GM12878 (cell line): ENCODE results near the gene RPS6KC1. TPM values are rescaled to one million over a fixed set of nuclear protein-coding genes. Genes with fewer than 3 reads are reported as not detected.

ENCODE experiments used
- ATAC-seq: fragments of 200-7000 bp; cut with Tn5 transposase; 3 replicates; pipeline ENCODE4 v1.9.1; 2020; ENCODE audit warnings: mild to moderate bottlenecking, moderate library complexity
- BruUV-seq: library from RNA; stranded (reverse); fragments of 400-500 nt; replicated peaks from 2 replicates; lab custom pipeline; 2021; lab: Mats Ljungman, UMichigan
- CTCF ChIA-PET: fragments of 300-600 bp; sonication (Branson Sonifier 250); formaldehyde crosslinking; extraction: SDS; loops from one replicate; lab custom pipeline; 2021; ENCODE audit warnings: inconsistent platforms; lab: Yijun Ruan, JAX
- POLR2A ChIA-PET: fragments of 350-600 bp; formaldehyde crosslinking; extraction: SDS; loops from one replicate; lab custom pipeline; 2021; ENCODE audit warnings: inconsistent platforms; lab: Charles Lee
- RAD21 ChIA-PET: fragments of 300-600 bp; sonication (Branson Sonifier 250); formaldehyde crosslinking; loops from one replicate; lab custom pipeline; 2023; ENCODE audit warnings: antibody characterized with exemption; ENCODE audit not compliant: unreplicated experiment; lab: Charles Lee
- SMC1A ChIA-PET: fragments of 300-600 bp; sonication (Branson Sonifier 250); formaldehyde crosslinking; loops from one replicate; lab custom pipeline; 2023; ENCODE audit not compliant: unreplicated experiment, uncharacterized antibody; lab: Charles Lee
- DNase-seq: peaks from one replicate; pipeline ENCODE4 v3.0.0-alpha.2; 2011; ENCODE audit warnings: low read depth, low spot score
- FAIRE-seq: peaks from 3 replicates; lab custom pipeline; 2011; peaks lifted over from hg19 to GRCh38; lab: Jason Lieb, UNC
- H2AFZ ChIP-seq: 2 replicates; pipeline ENCODE4 v1.6.0; 2011; ENCODE audit warnings: low read depth, low read length, control low read depth; ENCODE audit not compliant: control insufficient read depth
- H3K27ac ChIP-seq: 2 replicates; pipeline ENCODE4 v1.5.1; 2011; ENCODE audit warnings: control low read depth; ENCODE audit not compliant: control insufficient read depth, insufficient read depth
- H3K27me3 ChIP-seq, 2 experiments: replicated peaks in 1 of 2; 2 replicates each; pipeline versions ENCODE4 v1.6.0 to v1.6.1; 2011; ENCODE audit warnings: low read length in 1 of 2; ENCODE audit not compliant: control insufficient read depth in 2 of 2, insufficient read depth in 2 of 2
- H3K36me3 ChIP-seq, 2 experiments: 2 replicates each; pipeline ENCODE4 v1.5.1; 2011; ENCODE audit warnings: low read length in 1 of 2; ENCODE audit not compliant: control insufficient read depth in 2 of 2, insufficient read depth in 2 of 2
- H3K4me1 ChIP-seq: 2 replicates; pipeline ENCODE4 v1.6.1; 2011; ENCODE audit warnings: mild to moderate bottlenecking, low read length, moderate library complexity, mixed read lengths; ENCODE audit not compliant: control insufficient read depth, insufficient read depth
- H3K4me2 ChIP-seq: 2 replicates; pipeline ENCODE4 v1.6.0; 2011; ENCODE audit warnings: control low read depth; ENCODE audit not compliant: control insufficient read depth, insufficient read depth
- H3K4me3 ChIP-seq: fragments of 200-600 bp; sonication (generic); 2 replicates; pipeline ENCODE4 v1.5.1; 2016
- H3K79me2 ChIP-seq: 2 replicates; pipeline ENCODE4 v1.6.0; 2011; ENCODE audit warnings: low read length; ENCODE audit not compliant: control insufficient read depth, insufficient read depth
- H3K9ac ChIP-seq: 2 replicates; pipeline ENCODE4 v1.8.0; 2011; ENCODE audit warnings: low read length, control low read depth, mixed read lengths; ENCODE audit not compliant: control insufficient read depth, insufficient read depth
- H3K9me3 ChIP-seq: replicated peaks from 3 replicates; pipeline ENCODE4 v1.5.1; 2011; ENCODE audit warnings: mild to moderate bottlenecking, low read length; ENCODE audit not compliant: control insufficient read depth, insufficient read depth
- H4K20me1 ChIP-seq: 2 replicates; pipeline ENCODE4 v1.6.0; 2011; ENCODE audit not compliant: control insufficient read depth, insufficient read depth
- BACH1 ChIP-seq: fragments of 450-650 bp; IDR thresholded peaks from 2 replicates; pipeline ENCODE4 v1.6.1; 2017; ENCODE audit warnings: mild to moderate bottlenecking, borderline replicate concordance
- BCLAF1 ChIP-seq: fragments of 450-650 bp; IDR thresholded peaks from 2 replicates; pipeline ENCODE4 v1.6.1; 2017; ENCODE audit warnings: antibody characterized with exemption, mild to moderate bottlenecking, moderate library complexity
- CREM ChIP-seq: IDR thresholded peaks from 2 replicates; pipeline ENCODE4 v1.6.1; 2014; ENCODE audit warnings: antibody characterized with exemption, low read depth
- ESRRA ChIP-seq: IDR thresholded peaks from 2 replicates; pipeline ENCODE4 v1.6.1; 2012; ENCODE audit warnings: mild to moderate bottlenecking, low read length, improper control_type of control experiment
- GATAD2B ChIP-seq: fragments of 450-650 bp; conservative IDR thresholded peaks from 2 replicates; pipeline ENCODE4 v1.6.1; 2017; ENCODE audit warnings: low read depth, mild to moderate bottlenecking, moderate library complexity
- IRF5 ChIP-seq: fragments of 450-650 bp; IDR thresholded peaks from 2 replicates; pipeline ENCODE4 v1.6.1; 2017; ENCODE audit warnings: borderline replicate concordance
- MEF2A ChIP-seq: IDR thresholded peaks from 2 replicates; pipeline ENCODE4 v1.6.1; 2011; ENCODE audit warnings: low read depth, mild to moderate bottlenecking, low read length, moderate library complexity; ENCODE audit not compliant: insufficient read depth
- POLR2A ChIP-seq: IDR thresholded peaks from 2 replicates; pipeline ENCODE4 v1.6.1; 2011; ENCODE audit warnings: low read depth, mild to moderate bottlenecking, low read length
- POU2F2 ChIP-seq: IDR thresholded peaks from 3 replicates; pipeline ENCODE4 v1.6.1; 2011; ENCODE audit warnings: low read depth, mild to moderate bottlenecking, low read length, borderline replicate concordance
- RCOR1 ChIP-seq: conservative IDR thresholded peaks from 2 replicates; pipeline ENCODE4 v1.6.1; 2012; ENCODE audit warnings: low read depth, low read length, improper control_type of control experiment
- SREBF1 ChIP-seq: IDR thresholded peaks from 2 replicates; pipeline ENCODE4 v1.6.1; 2012; ENCODE audit warnings: mild to moderate bottlenecking, low read length
- TCF12 ChIP-seq: IDR thresholded peaks from 2 replicates; pipeline ENCODE4 v1.6.1; 2011; ENCODE audit warnings: low read depth, mild to moderate bottlenecking, low read length
- ZNF687 ChIP-seq: fragments of 450-650 bp; IDR thresholded peaks from 2 replicates; pipeline ENCODE4 v1.6.1; 2017; ENCODE audit warnings: mild to moderate bottlenecking, moderate library complexity
- WGBS: methylation state at CpG from one replicate; pipeline ENCODE4 v1.1.6; 2016; ENCODE audit warnings: low lambda C conversion rate; ENCODE audit not compliant: insufficient replicate concordance, insufficient coverage; ENCODE audit errors: missing lambda C conversion rate; 5-methylcytosine and 5-hydroxymethylcytosine counted together
- in situ Hi-C: fragments of 300-500 bp; cut with MboI; formaldehyde crosslinking; loops from 9 replicates; pipeline ENCODE4 v1.14.3; 2018; ENCODE audit warnings: mixed read lengths
- intact Hi-C: fragments of 100-400 bp; cut with micrococcal nuclease; formaldehyde crosslinking; loops from one replicate; pipeline ENCODE4 v1.14.2; 2022; ENCODE audit not compliant: unreplicated experiment
- polyA plus RNA-seq, 11 experiments: library from polyadenylated mRNA; depleted of rRNA in 4 of 11; unstranded in 6 of 11; stranded (reverse) in 5 of 11; fragments of >200 nt; fragmentation: Nextera tagmentation in 4 of 11; fragmentation: Illumina TruSeq in 1 of 11; extraction: Ambion mirVana in 4 of 11; extraction: Trizol in 1 of 11; gene quantifications; 1 replicate in 1 of 11; 2 replicates in 10 of 11; pipeline versions ENCODE4 v1.2.1 to v1.2.3, GENCODE V29; 2011 to 2016; ENCODE audit warnings: inconsistent platforms in 2 of 11, missing spikeins in 2 of 11, low read depth in 1 of 11
- total RNA-seq, 4 experiments: library from RNA; depleted of rRNA in 3 of 4; stranded (reverse); fragments of >200 nt in 3 of 4; fragmentation: Illumina TruSeq in 1 of 4; extraction: Trizol in 1 of 4; gene quantifications; 2 replicates each; pipeline versions ENCODE4 v1.2.1 to v1.2.3, GENCODE V29; 2013 to 2021

Gene RPS6KC1
- total and polyA plus RNA-seq, 10 of the 15 experiments (the other 5 are each of a cell fraction or from before 2014, with no cell fraction given) = 2.9 to 17.3 (median 12.2) TPM

GRCh38 chr1:213171711-213172110, 120.7 kb downstream of the RPS6KC1 start:
- DNase-seq (no peak), ATAC-seq (no peak), FAIRE-seq (no peak)
- no peaks in the 10 kb centered on the region; a peak in 1 of 4 replicates for H3K36me3 ChIP-seq
- H3K9ac ChIP-seq = no peak overlapping the region
- no peak overlapping the region for H2AFZ ChIP-seq
- 96% methylated on average over 5 of the region's 5 CpGs for WGBS
- H3K4me1 ChIP-seq = no peaks in the 10 kb centered on the region
- H3K27ac ChIP-seq = no peak overlapping the region
- H3K27me3 ChIP-seq = no peaks in the 10 kb centered on the region
- H3K4me3 ChIP-seq = no peak overlapping the region
- no peak overlapping the region for H3K4me2 ChIP-seq
- in situ Hi-C loops = no loop called here
- H3K79me2 ChIP-seq = no peaks in the 10 kb centered on the region
- no peak for TF ChIP-seq BACH1
- TF ChIP-seq TCF12 = no peak
- TF ChIP-seq POU2F2 = no peak
- TF ChIP-seq ESRRA = no peak
- TF ChIP-seq BCLAF1 = no peak
- no peak for TF ChIP-seq MEF2A
- TF ChIP-seq ZNF687 = no peak
- TF ChIP-seq RCOR1 = no peak
- no peak for TF ChIP-seq CREM
- TF ChIP-seq POLR2A = no peak
- no peak for TF ChIP-seq SREBF1
- TF ChIP-seq GATAD2B = no peak
- TF ChIP-seq IRF5 = no peak
- H3K9me3 ChIP-seq = no peaks in the 10 kb centered on the region
- BruUV-seq = no TSS peak
- POLR2A ChIA-PET = no interaction called here
- no peaks in the 10 kb centered on the region for H4K20me1 ChIP-seq
- SMC1A ChIA-PET = no interaction called here
- intact Hi-C loops = no loop called here
- RAD21 ChIA-PET = no interaction called here
- CTCF ChIA-PET = interaction anchor here (1.5 kb wide), 1 partner anchor 10 kb away, joined by 6 read pairs; no protein-coding TSS in a partner anchor
